C4-2B (cell line): ENCODE data around the gene ALG8.

Source experiments
- H3K27ac ChIP-seq: fragments of 450-650 bp; 2 replicates; pipeline ENCODE4 v1.5.1; 2017
- CTCF ChIP-seq: fragments of 450-650 bp; conservative IDR thresholded peaks from 2 replicates; pipeline ENCODE4 v1.5.1; 2017; ENCODE audit warnings: mild to moderate bottlenecking
- ZFX ChIP-seq: fragments of 450-650 bp; IDR thresholded peaks from 2 replicates; pipeline ENCODE4 v1.6.1; 2017

ALG8 gene

DNA sequence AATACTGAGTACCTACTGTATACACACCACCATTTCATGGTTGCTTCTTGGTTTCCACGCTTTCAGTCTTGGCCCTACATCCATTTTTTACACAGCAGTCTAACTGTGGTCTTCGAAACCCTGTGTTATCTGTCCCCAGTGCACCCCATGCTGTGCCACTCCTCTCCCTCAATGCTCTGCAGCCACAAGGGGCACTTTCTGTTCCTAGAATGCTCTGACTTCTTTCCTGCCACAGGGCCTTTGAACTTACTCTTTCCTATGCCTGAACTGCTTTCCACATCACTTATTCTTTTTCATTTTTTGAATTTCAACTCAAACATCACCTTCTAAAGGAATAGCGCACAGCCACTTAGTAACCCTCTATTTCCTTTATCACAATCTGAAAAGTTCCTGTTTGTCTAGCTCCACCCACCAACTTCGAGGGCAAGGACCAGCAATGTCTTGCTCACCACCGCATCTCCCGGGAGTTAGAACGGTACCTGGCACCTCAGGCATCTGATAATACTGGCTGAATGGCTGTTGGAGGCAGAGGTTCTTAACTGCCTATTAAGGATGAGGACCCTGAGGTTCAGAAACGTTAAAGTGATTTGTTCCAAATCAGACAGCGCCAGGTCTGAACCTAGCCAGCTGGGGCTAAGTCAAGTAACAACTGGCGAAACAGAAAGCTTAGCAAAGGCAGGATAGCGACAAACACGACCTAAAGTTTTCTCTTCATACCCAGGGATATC is 568 bp downstream of the ALG8 start:
- no peak for TF ChIP-seq ZFX
- TF ChIP-seq CTCF: no peak; the same call in none of the 2 replicates
- peak overlapping the region; percentile 93 for H3K27ac ChIP-seq

- no peak overlapping the region for H3K27ac ChIP-seq
- TF ChIP-seq ZFX (no peak), CTCF (no peak)
These were observed 1.1 kb downstream of the ALG8 start for GRCh38 chr11:78138291-78138690.

- no peak overlapping the region for H3K27ac ChIP-seq
- no peak for TF ChIP-seq CTCF
- no peak for TF ChIP-seq ZFX
These were observed 7.0 kb downstream of the ALG8 start for GRCh38 chr11:78132475-78132874.

DNA sequence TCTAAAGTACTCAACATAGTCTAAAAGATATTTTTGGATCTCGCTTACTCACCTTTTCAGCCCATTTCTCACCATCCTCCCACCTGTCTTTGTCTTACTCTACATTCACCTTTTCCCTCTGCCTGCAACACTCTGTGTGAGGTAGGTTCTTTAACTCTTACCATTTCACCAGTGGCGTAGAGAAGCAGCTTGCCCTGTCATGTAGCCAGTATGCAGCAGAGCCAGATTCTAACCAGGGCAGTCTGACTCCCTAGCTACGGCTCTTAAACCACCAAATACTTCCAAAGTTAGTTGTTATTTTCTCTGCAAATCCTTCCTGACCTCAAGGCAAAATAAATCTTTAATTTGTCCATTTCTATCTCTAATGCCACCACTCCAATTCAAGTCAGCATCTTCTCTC is 7.5 kb downstream of the ALG8 start:
- no peak overlapping the region for H3K27ac ChIP-seq
- TF ChIP-seq ZFX (no peak), CTCF (no peak)

GRCh38 chr11:78127403-78127802 is 12.0 kb downstream of the ALG8 start:
- TF ChIP-seq ZFX (no peak), CTCF (no peak)
- H3K27ac ChIP-seq: no peak overlapping the region

- TF ChIP-seq CTCF: no peak
- no peak for TF ChIP-seq ZFX
- H3K27ac ChIP-seq: no peak overlapping the region
These were observed 26.7 kb downstream of the ALG8 start for GRCh38 chr11:78112582-78113275.

- H3K27ac ChIP-seq: no peak overlapping the region
- TF ChIP-seq CTCF (no peak), ZFX (no peak)
These were observed 28.1 kb downstream of the ALG8 start for GRCh38 chr11:78111298-78111697.
